Adrenal gland (tissue), 12 donors: ENCODE results near the gene CDX2. TPM values are rescaled to one million over a fixed set of nuclear protein-coding genes. Genes with fewer than 3 reads are reported as not detected.
"Not testable (repeated sequence)": the region's sequence is repeated elsewhere in the genome, so short reads cannot be mapped to it uniquely, and the experiment has no call there.

ENCODE experiments used
- DNase-seq, 7 donors: peaks; one replicate each; pipeline ENCODE4 v3.0.0-alpha.2; 2019 to 2020
- H3K27ac ChIP-seq, 5 donors: fragments of 200-600 bp; sonication (generic) in 4 of 5; 1 replicate in 3 of 5; 2 replicates in 2 of 5; pipeline versions ENCODE4 v1.5.1 to v1.8.0; 2016 to 2020; ENCODE audit warnings: mild to moderate bottlenecking in 1 of 5
- H3K27me3 ChIP-seq: fragments of 200-600 bp; 2 replicates; pipeline ENCODE4 v1.8.0; 2021
- H3K36me3 ChIP-seq, 2 donors: fragments of 200-600 bp; replicated peaks in 1 of 2; 1 replicate in 1 of 2; 2 replicates in 1 of 2; pipeline versions ENCODE4 v1.5.1 to v1.8.0; 2018 to 2022
- H3K4me1 ChIP-seq, 2 donors: fragments of 200-600 bp; replicated peaks in 1 of 2; 1 replicate in 1 of 2; 2 replicates in 1 of 2; pipeline versions ENCODE4 v1.5.1 to v1.8.0; 2018 to 2021
- H3K4me3 ChIP-seq, 4 donors: fragments of 200-600 bp; sonication (generic) in 3 of 4; one replicate each; pipeline ENCODE4 v1.5.1; 2016 to 2018
- H3K9me3 ChIP-seq, 3 donors: fragments of 200-600 bp; sonication (generic) in 1 of 3; replicated peaks in 1 of 3; 1 replicate in 2 of 3; 2 replicates in 1 of 3; pipeline versions ENCODE4 v1.5.1 to v1.8.0; 2016 to 2021
- CTCF ChIP-seq, 6 experiments: fragments of 450-650 bp in 4 of 6; fragments of 200-600 bp in 2 of 6; sonication (generic) in 1 of 6; IDR thresholded peaks; 1 replicate in 5 of 6; 2 replicates in 1 of 6; pipeline versions ENCODE4 v1.5.1 to v1.8.0; 2016 to 2021; ENCODE audit warnings: antibody characterized with exemption in 6 of 6, mild to moderate bottlenecking in 2 of 6, moderate library complexity in 1 of 6
- POLR2A ChIP-seq, 2 donors: fragments of 450-650 bp; IDR thresholded peaks; one replicate each; pipeline ENCODE4 v1.6.1; 2017; ENCODE audit warnings: antibody characterized with exemption in 2 of 2, mild to moderate bottlenecking in 2 of 2, moderate library complexity in 1 of 2
- WGBS, 4 donors: extraction: QIAGEN DNeasy Blood & Tissue Kit in 2 of 4; methylation state at CpG; one replicate each; pipeline versions ENCODE4 v1.1.5 to v1.1.7; 2013 to 2017; 5-methylcytosine and 5-hydroxymethylcytosine counted together
- intact Hi-C, 2 donors: fragments of 100-400 bp; cut with DNase I; formaldehyde crosslinking; loops; one replicate each; pipeline versions ENCODE4 v1.14.1 to v1.15.0; 2022 to 2023
- polyA plus RNA-seq, 3 donors: library from polyadenylated mRNA; stranded (reverse); fragments of 200-250 nt in 2 of 3; fragments of 350-450 nt in 1 of 3; fragmentation: Illumina TruSeq in 1 of 3; extraction: RNeasy Lipid Tissue Mini Kit (QIAGEN cat#74804) in 1 of 3; gene quantifications; one replicate each; pipeline ENCODE4 v1.2.3, GENCODE V29; 2013 to 2014
- total RNA-seq, 9 donors: library from RNA; depleted of rRNA in 4 of 9; stranded (reverse); fragments of >200 nt in 4 of 9; fragments of 120-200 nt in 1 of 9; fragmentation: NEBNext Ultra II Directional in 1 of 9; extraction: Animal tissue kit (Norgen Biotek cat#: 25700) in 1 of 9; gene quantifications; one replicate each; pipeline versions ENCODE4 v1.1.0 to v1.2.4, GENCODE V29; 2013 to 2023
- donor health status: healthy with polysubstance abuse.
- donor health status: Bipolar disorder and iron deficiency.
- donor health status: DM: yes; HTN: yes; CAD: no.
- donor health status: DM: no; HTN: no; CAD: no.
- donor health status: DM: no; HTN: no; CAD: no.
- donor health status: DM: yes; HTN: yes; CAD: no.

Gene CDX2
- total and polyA plus RNA-seq, 12 donors: 0.08 to 0.14 TPM; not detected in 10

GRCh38 chr13:27965740-27966640 is 3.1 kb downstream of the CDX2 start:
- peaks cover 84% of the 10 kb centered on the region for H3K27me3 ChIP-seq
- H3K9me3 ChIP-seq: no peaks in the 10 kb centered on the region
- DNase-seq: no peak
- H3K36me3 ChIP-seq: no peaks in the 10 kb centered on the region
- H3K4me1 ChIP-seq: no peaks in the 10 kb centered on the region
- intact Hi-C loops: no loop called here
- H3K27ac ChIP-seq: no peak overlapping the region
- TF ChIP-seq CTCF (IDR thresholded peaks at IDR 0.05) (no peak), POLR2A (IDR thresholded peaks at IDR 0.05) (no peak)
- H3K4me3 ChIP-seq: no peak overlapping the region
- 20 to 39% (median 24%) methylated on average over 20 to 45 of the region's 45 CpGs for WGBS, 4 donors

- Histone ChIP-seq H3K27me3 (peaks cover 84% of the 10 kb centered on the region), H3K4me1 (peaks cover 6% of the 10 kb centered on the region in 2 donors)
- TF ChIP-seq CTCF (IDR thresholded peaks at IDR 0.05) (no peak), POLR2A (IDR thresholded peaks at IDR 0.05) (no peak)
Measured at GRCh38 chr13:27965343-27965739, 3.8 kb downstream of the CDX2 start.

GRCh38 chr13:27964741-27965323 is 4.3 kb downstream of the CDX2 start:
- peaks cover 9% of the 10 kb centered on the region in 2 donors for H3K4me1 ChIP-seq
- 20 to 47% (median 32%) methylated on average over 15 of the region's 15 CpGs for WGBS, 4 donors
- no peak overlapping the region for H3K4me3 ChIP-seq
- H3K27ac ChIP-seq: no peak overlapping the region
- intact Hi-C loops: no loop called here
- H3K27me3 ChIP-seq: peaks cover 84% of the 10 kb centered on the region
- no peak for TF ChIP-seq POLR2A (IDR thresholded peaks at IDR 0.05)
- TF ChIP-seq CTCF (IDR thresholded peaks at IDR 0.05): no peak
- H3K9me3 ChIP-seq: no peaks in the 10 kb centered on the region
- no peak for DNase-seq
- H3K36me3 ChIP-seq: no peaks in the 10 kb centered on the region

More at GRCh38 chr13:27965343-27965739, 3.8 kb downstream of the CDX2 start:
- Histone ChIP-seq H3K27ac (no peak overlapping the region), H3K9me3 (no peaks in the 10 kb centered on the region), H3K36me3 (no peaks in the 10 kb centered on the region), H3K4me3 (no peak overlapping the region)
- 48 to 71% (median 61%) methylated on average over 7 of the region's 7 CpGs for WGBS, 4 donors
- intact Hi-C loops: no loop called here
- DNase-seq: no peak

GRCh38 chr13:27964206-27964605 is 4.9 kb downstream of the CDX2 start:
- H3K27ac ChIP-seq, H3K9me3 ChIP-seq, H3K36me3 ChIP-seq, intact Hi-C loops, H3K4me3 ChIP-seq, H3K4me1 ChIP-seq, DNase-seq: not testable (repeated sequence)
- H3K27me3 ChIP-seq: peaks cover 84% of the 10 kb centered on the region
- WGBS, 4 donors: 62 to 73% (median 64%) methylated on average over 10 to 13 of the region's 13 CpGs
